SU-DHL-6 (cell line): ENCODE data around the gene TRIP6.

Source experiments
- H2AFZ ChIP-seq: fragments of 200-600 bp; sonication (generic); 2 replicates; pipeline ENCODE4 v1.6.1; 2014; ENCODE audit warnings: low read depth, mild to moderate bottlenecking, moderate library complexity, mixed read lengths, antibody characterized with exemption, low read length; ENCODE audit not compliant: severe bottlenecking
- H3F3A ChIP-seq: fragments of 200-600 bp; shearing (Covaris generic); 2 replicates; pipeline ENCODE4 v1.6.0; 2016; ENCODE audit warnings: antibody characterized with exemption, mild to moderate bottlenecking; ENCODE audit not compliant: insufficient read depth
- H3K27ac ChIP-seq: fragments of 200-600 bp; sonication (generic); 2 replicates; pipeline ENCODE4 v1.5.1; 2016; ENCODE audit warnings: low read depth, mild to moderate bottlenecking, low read length, moderate library complexity, mixed read lengths
- H3K27me3 ChIP-seq: fragments of 200-600 bp; sonication (generic), shearing (Covaris generic); 2 replicates; pipeline ENCODE4 v1.6.0; 2014; ENCODE audit warnings: mild to moderate bottlenecking, low read length
- H3K36me3 ChIP-seq: fragments of 200-600 bp; sonication (generic); 2 replicates; pipeline ENCODE4 v1.6.1; 2014; ENCODE audit warnings: mild to moderate bottlenecking, low read length, mixed read lengths
- H3K4me2 ChIP-seq: fragments of 300-600, 200-600 bp; shearing (Covaris generic), sonication (generic); 2 replicates; pipeline ENCODE4 v1.6.0; 2014; ENCODE audit warnings: low read length, low read depth, mild to moderate bottlenecking; ENCODE audit not compliant: poor library complexity, severe bottlenecking
- H3K4me3 ChIP-seq: fragments of 200-600 bp; sonication (generic); 2 replicates; pipeline ENCODE4 v1.5.1; 2014; ENCODE audit warnings: antibody characterized with exemption, low read length, mild to moderate bottlenecking, mixed read lengths; ENCODE audit not compliant: insufficient read depth, poor library complexity, severe bottlenecking
- H3K79me2 ChIP-seq: fragments of 200-600 bp; sonication (generic); 2 replicates; pipeline ENCODE4 v1.6.1; 2014; ENCODE audit warnings: mild to moderate bottlenecking, low read length, moderate library complexity; ENCODE audit not compliant: insufficient read depth
- H3K9ac ChIP-seq: fragments of 200-600 bp; sonication (generic); 2 replicates; pipeline ENCODE4 v1.7.0; 2014; ENCODE audit warnings: mild to moderate bottlenecking, low read length
- H3K9me2 ChIP-seq: fragments of 200-600 bp; sonication (generic); replicated peaks from 2 replicates; pipeline ENCODE4 v1.6.1; 2014; ENCODE audit warnings: low read length; ENCODE audit not compliant: insufficient read depth
- H3K9me3 ChIP-seq: fragments of 200-600 bp; sonication (generic); 2 replicates; pipeline ENCODE4 v1.6.1; 2014; ENCODE audit warnings: low read length, mixed read lengths; ENCODE audit not compliant: insufficient read depth
- H4K20me1 ChIP-seq: fragments of 200-600 bp; sonication (generic); 2 replicates; pipeline ENCODE4 v1.6.1; 2014; ENCODE audit warnings: low read depth, mild to moderate bottlenecking, antibody characterized with exemption, low read length, moderate library complexity, mixed read lengths
- EZH2phosphoT487 ChIP-seq: fragments of 200-600 bp; sonication (generic), shearing (Covaris generic); conservative IDR thresholded peaks from 2 replicates; pipeline ENCODE4 v1.6.1; 2018; ENCODE audit warnings: mild to moderate bottlenecking, antibody characterized with exemption, low read length, moderate library complexity, mixed read lengths
- TF ChIP-seq, protein P1 (sequence below): fragments of 200-600 bp; sonication (generic); IDR thresholded peaks from one replicate; pipeline ENCODE4 v1.5.1; 2017; ENCODE audit warnings: antibody characterized with exemption, mild to moderate bottlenecking, low read length, moderate library complexity; ENCODE audit not compliant: insufficient read depth, poor library complexity, severe bottlenecking

Gene TRIP6

DNA sequence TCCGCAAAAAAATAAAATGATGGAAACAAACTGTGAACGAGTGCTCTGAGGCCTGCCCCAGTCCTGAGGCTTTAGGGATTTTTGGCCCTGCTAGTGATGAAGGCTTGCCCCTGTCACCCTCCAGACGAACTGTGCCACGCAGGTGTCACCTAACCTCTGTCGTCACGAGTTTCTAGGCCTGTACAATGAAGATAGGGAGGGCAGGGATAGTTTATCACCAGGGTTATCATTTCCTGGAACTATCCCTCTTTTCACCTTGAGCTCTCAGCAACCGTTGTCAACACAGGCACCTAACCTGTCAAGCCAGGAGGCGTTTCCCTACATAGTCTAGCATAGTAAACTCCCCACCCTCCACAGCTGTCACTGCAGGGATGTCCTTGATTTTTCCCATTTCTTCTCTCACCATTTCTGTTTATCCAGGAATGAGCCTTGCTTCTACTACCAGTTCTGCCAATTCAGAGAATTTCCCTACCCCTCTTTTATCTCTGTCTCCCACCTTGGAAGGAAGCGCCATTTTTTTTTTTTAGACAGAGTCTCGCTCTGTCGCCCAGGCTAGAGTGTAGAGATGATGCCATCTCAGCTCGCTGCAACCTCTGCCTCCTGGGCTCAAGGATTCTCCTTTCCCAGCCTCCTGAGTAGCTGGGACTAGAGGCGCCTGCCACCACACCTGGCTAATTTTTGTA is 30.7 kb downstream of the TRIP6 start:
- H3K9me3 ChIP-seq, result no peaks in the 10 kb centered on the region
- H4K20me1 ChIP-seq, result no peaks in the 10 kb centered on the region
- no peaks in the 10 kb centered on the region for H3K27me3 ChIP-seq
- H3K36me3 ChIP-seq, result no peaks in the 10 kb centered on the region
- TF ChIP-seq EZH2phosphoT487, result no peak
- TF ChIP-seq, protein P1, sequence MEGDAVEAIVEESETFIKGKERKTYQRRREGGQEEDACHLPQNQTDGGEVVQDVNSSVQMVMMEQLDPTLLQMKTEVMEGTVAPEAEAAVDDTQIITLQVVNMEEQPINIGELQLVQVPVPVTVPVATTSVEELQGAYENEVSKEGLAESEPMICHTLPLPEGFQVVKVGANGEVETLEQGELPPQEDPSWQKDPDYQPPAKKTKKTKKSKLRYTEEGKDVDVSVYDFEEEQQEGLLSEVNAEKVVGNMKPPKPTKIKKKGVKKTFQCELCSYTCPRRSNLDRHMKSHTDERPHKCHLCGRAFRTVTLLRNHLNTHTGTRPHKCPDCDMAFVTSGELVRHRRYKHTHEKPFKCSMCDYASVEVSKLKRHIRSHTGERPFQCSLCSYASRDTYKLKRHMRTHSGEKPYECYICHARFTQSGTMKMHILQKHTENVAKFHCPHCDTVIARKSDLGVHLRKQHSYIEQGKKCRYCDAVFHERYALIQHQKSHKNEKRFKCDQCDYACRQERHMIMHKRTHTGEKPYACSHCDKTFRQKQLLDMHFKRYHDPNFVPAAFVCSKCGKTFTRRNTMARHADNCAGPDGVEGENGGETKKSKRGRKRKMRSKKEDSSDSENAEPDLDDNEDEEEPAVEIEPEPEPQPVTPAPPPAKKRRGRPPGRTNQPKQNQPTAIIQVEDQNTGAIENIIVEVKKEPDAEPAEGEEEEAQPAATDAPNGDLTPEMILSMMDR, result no peak
- H3K4me2 ChIP-seq, result no peak overlapping the region
- H3K4me3 ChIP-seq, result no peak overlapping the region
- H3K27ac ChIP-seq, result no peak overlapping the region
- H3F3A ChIP-seq, result no peaks in the 10 kb centered on the region
- H3K9ac ChIP-seq, result no peak overlapping the region
- H2AFZ ChIP-seq, result no peak overlapping the region
- H3K9me2 ChIP-seq, result no peaks in the 10 kb centered on the region
- no peaks in the 10 kb centered on the region for H3K79me2 ChIP-seq

DNA sequence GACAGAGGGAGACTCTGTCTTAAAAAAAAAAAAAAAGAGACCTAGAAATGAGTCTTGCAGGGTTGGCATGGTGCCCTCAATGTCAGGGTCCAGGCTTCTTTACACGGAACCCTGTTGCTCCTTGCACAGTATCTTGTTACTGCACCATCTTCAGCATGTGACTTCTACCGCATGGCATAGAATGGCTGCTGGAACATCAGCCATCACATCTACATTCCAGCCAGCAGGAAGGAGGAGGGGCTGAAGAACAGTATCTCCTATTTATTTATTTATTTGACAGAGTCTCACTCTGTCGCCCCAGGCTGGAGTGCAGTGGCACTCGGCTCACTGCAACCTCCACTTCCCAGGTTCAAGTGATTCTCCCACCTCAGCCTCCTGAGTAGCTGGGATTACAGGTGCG is 32.2 kb downstream of the TRIP6 start:
- no peak overlapping the region for H3K4me3 ChIP-seq
- H4K20me1 ChIP-seq, result no peaks in the 10 kb centered on the region
- H3K4me2 ChIP-seq, result no peak overlapping the region
- H3K9me2 ChIP-seq, result no peaks in the 10 kb centered on the region
- no peak overlapping the region for H2AFZ ChIP-seq
- H3K9me3 ChIP-seq, result no peaks in the 10 kb centered on the region
- no peaks in the 10 kb centered on the region for H3K79me2 ChIP-seq
- H3F3A ChIP-seq, result no peaks in the 10 kb centered on the region
- no peak overlapping the region for H3K9ac ChIP-seq
- no peak for TF ChIP-seq EZH2phosphoT487
- TF ChIP-seq, protein P1, result no peak
- no peak overlapping the region for H3K27ac ChIP-seq
- H3K27me3 ChIP-seq, result no peaks in the 10 kb centered on the region
- no peaks in the 10 kb centered on the region for H3K36me3 ChIP-seq

DNA sequence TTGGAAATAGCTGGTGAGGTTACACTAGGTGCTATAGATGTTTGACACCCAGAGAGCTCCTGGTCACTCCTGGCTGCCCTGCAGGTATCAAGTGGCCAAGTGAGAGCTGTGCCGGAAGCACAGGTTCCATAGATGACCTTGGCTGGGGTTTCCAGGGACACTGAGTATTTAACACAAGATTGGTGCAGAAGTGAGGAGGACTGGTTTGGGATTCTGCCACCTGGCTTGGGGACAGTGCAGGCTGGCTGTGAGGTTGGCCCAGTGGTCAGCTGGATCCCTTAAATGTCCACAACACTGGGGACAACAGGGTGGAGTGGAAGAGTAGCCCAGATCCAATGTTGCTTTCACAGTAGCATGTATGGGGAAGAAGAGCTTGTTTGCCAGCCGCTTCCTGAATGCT is 33.8 kb downstream of the TRIP6 start:
- Histone ChIP-seq H3K27me3 (no peaks in the 10 kb centered on the region), H2AFZ (no peak overlapping the region), H3K9ac (no peak overlapping the region), H3K4me2 (no peak overlapping the region), H3K36me3 (no peaks in the 10 kb centered on the region), H3K27ac (no peak overlapping the region), H3K9me3 (no peaks in the 10 kb centered on the region), H3K9me2 (no peaks in the 10 kb centered on the region), H3K4me3 (no peak overlapping the region), H3F3A (no peaks in the 10 kb centered on the region), H3K79me2 (no peaks in the 10 kb centered on the region), H4K20me1 (no peaks in the 10 kb centered on the region)
- TF ChIP-seq EZH2phosphoT487, result no peak
- TF ChIP-seq, protein P1, result no peak
